NCI-H1436 treated with DMSO at 0.1 percent for 48 hours (cell line): ENCODE data around the gene NTPCR.
"Not testable (repeated sequence)": the region's sequence is repeated elsewhere in the genome, so short reads cannot be mapped to it uniquely, and the experiment has no call there.

Experiments
- DNase-seq: peaks from one replicate; lab custom pipeline; 2025; lab: John Stamatoyannopoulos, UW

NTPCR gene

GRCh38 chr1:232950197-232951176 lies at the start of gene NTPCR:
TSS of gene NTPCR (plus strand) at chr1:232950611. CDS start at chr1:232950711, 100 bp downstream.
- peak; percentile 78 for DNase-seq

GRCh38 chr1:232900818-232901217 lies 49.6 kb upstream of the NTPCR start:
- DNase-seq: no peak

GRCh38 chr1:232901255-232901654 lies 49.2 kb upstream of the NTPCR start:
- DNase-seq: no peak

GRCh38 chr1:232902774-232903350 lies 47.5 kb upstream of the NTPCR start:
- DNase-seq: no peak

GRCh38 chr1:232904131-232904530 lies 46.3 kb upstream of the NTPCR start:
- no peak for DNase-seq

- DNase-seq: no peak
Observed at GRCh38 chr1:232904566-232904965, 45.8 kb upstream of the NTPCR start.

- DNase-seq: no peak
Observed at GRCh38 chr1:232905331-232906034, 44.9 kb upstream of the NTPCR start.

- DNase-seq: no peak
Observed at GRCh38 chr1:232906441-232906840, 44.0 kb upstream of the NTPCR start.

- DNase-seq: no peak
Observed at GRCh38 chr1:232908831-232909230, 41.6 kb upstream of the NTPCR start.

GRCh38 chr1:232909752-232910151 lies 40.7 kb upstream of the NTPCR start:
- DNase-seq: no peak

- no peak for DNase-seq
Observed at GRCh38 chr1:232911027-232911599, 39.3 kb upstream of the NTPCR start.

GRCh38 chr1:232912845-232913580 lies 37.4 kb upstream of the NTPCR start:
- DNase-seq: no peak

GRCh38 chr1:232914271-232914670 lies 36.1 kb upstream of the NTPCR start:
- not testable (repeated sequence) for DNase-seq

GRCh38 chr1:232915212-232915611 lies 35.2 kb upstream of the NTPCR start:
- no peak for DNase-seq

GRCh38 chr1:232917053-232917452 lies 33.4 kb upstream of the NTPCR start:
- no peak for DNase-seq

- DNase-seq: no peak
Observed at GRCh38 chr1:232921381-232921780, 29.0 kb upstream of the NTPCR start.

- DNase-seq: no peak
Observed at GRCh38 chr1:232922485-232922884, 27.9 kb upstream of the NTPCR start.

GRCh38 chr1:232923739-232924386 lies 26.5 kb upstream of the NTPCR start:
- no peak for DNase-seq

- DNase-seq: no peak
Observed at GRCh38 chr1:232924874-232925273, 25.5 kb upstream of the NTPCR start.

GRCh38 chr1:232925421-232926220 lies 24.8 kb upstream of the NTPCR start:
- no peak for DNase-seq
